Upper lobe of right lung (tissue), 1 donor: Measurements from ENCODE around the gene CCDC24. TPM values are rescaled to one million over a fixed set of nuclear protein-coding genes. Genes with fewer than 3 reads are reported as not detected.

Source experiments
- ATAC-seq: fragments of 200-7000 bp; cut with Tn5 transposase; one replicate; pipeline ENCODE4 v1.9.1; 2020; ENCODE audit warnings: mild to moderate bottlenecking, moderate library complexity
- DNase-seq: peaks from one replicate; pipeline ENCODE4 v3.0.0-alpha.2; 2020
- H3K27ac ChIP-seq: fragments of 200-600 bp; one replicate; pipeline ENCODE4 v1.8.0; 2022
- H3K27me3 ChIP-seq: fragments of 200-600 bp; one replicate; pipeline ENCODE4 v1.8.0; 2022; ENCODE audit warnings: mild to moderate bottlenecking
- H3K36me3 ChIP-seq: fragments of 200-600 bp; one replicate; pipeline ENCODE4 v1.8.0; 2022
- H3K4me1 ChIP-seq: fragments of 200-600 bp; one replicate; pipeline ENCODE4 v1.8.0; 2022
- H3K4me3 ChIP-seq: fragments of 200-600 bp; one replicate; pipeline ENCODE4 v1.8.0; 2022; ENCODE audit warnings: mild to moderate bottlenecking
- H3K9me3 ChIP-seq: fragments of 200-600 bp; one replicate; pipeline ENCODE4 v1.8.0; 2022
- intact Hi-C: fragments of 100-400 bp; cut with DNase I; formaldehyde crosslinking; loops from one replicate; pipeline ENCODE4 v1.11.0; 2022
- total RNA-seq: library from RNA; stranded (reverse); fragmentation: NEBNext Ultra II Directional; extraction: Animal tissue kit (Norgen Biotek cat#: 25700); gene quantifications from one replicate; pipeline ENCODE4 v1.2.1, GENCODE V29; 2021
- TF ChIP-seq, protein P1 (sequence below): fragments of 200-600 bp; IDR thresholded peaks from one replicate; pipeline ENCODE4 v1.8.0; 2022; ENCODE audit warnings: antibody characterized with exemption
- donor health status: DM: no; HTN: yes; CAD: no; lungs with severe emphysema.

CCDC24 gene
- total RNA-seq, 1 donor from 2014 or later: 5.3 TPM

GRCh38 chr1:44014365-44015104 lies 23.1 kb downstream of the CCDC24 start:
- no peaks in the 10 kb centered on the region for H3K36me3 ChIP-seq
- no peak for ATAC-seq
- intact Hi-C loops: no loop called here

GRCh38 chr1:44015206-44015605 lies 23.8 kb downstream of the CCDC24 start:
- Histone ChIP-seq H3K27ac (no peak overlapping the region), H3K4me3 (no peak overlapping the region), H3K4me1 (no peaks in the 10 kb centered on the region), H3K36me3 (no peaks in the 10 kb centered on the region), H3K9me3 (no peaks in the 10 kb centered on the region), H3K27me3 (no peaks in the 10 kb centered on the region)
- no peak for DNase-seq
- TF ChIP-seq, protein P1, sequence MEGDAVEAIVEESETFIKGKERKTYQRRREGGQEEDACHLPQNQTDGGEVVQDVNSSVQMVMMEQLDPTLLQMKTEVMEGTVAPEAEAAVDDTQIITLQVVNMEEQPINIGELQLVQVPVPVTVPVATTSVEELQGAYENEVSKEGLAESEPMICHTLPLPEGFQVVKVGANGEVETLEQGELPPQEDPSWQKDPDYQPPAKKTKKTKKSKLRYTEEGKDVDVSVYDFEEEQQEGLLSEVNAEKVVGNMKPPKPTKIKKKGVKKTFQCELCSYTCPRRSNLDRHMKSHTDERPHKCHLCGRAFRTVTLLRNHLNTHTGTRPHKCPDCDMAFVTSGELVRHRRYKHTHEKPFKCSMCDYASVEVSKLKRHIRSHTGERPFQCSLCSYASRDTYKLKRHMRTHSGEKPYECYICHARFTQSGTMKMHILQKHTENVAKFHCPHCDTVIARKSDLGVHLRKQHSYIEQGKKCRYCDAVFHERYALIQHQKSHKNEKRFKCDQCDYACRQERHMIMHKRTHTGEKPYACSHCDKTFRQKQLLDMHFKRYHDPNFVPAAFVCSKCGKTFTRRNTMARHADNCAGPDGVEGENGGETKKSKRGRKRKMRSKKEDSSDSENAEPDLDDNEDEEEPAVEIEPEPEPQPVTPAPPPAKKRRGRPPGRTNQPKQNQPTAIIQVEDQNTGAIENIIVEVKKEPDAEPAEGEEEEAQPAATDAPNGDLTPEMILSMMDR: no peak
- no peak for ATAC-seq
- intact Hi-C loops: no loop called here

More at GRCh38 chr1:44014365-44015104, 23.1 kb downstream of the CCDC24 start:
- Histone ChIP-seq H3K9me3 (no peaks in the 10 kb centered on the region), H3K4me1 (no peaks in the 10 kb centered on the region), H3K27me3 (no peaks in the 10 kb centered on the region), H3K4me3 (no peak overlapping the region), H3K27ac (no peak overlapping the region)
- no peak for DNase-seq
- TF ChIP-seq, protein P1: no peak

GRCh38 chr1:44016041-44016889 lies 24.9 kb downstream of the CCDC24 start:
- no peak overlapping the region for H3K27ac ChIP-seq
- ATAC-seq (no peak), DNase-seq (no peak)
- no peaks in the 10 kb centered on the region for H3K4me1 ChIP-seq
- TF ChIP-seq, protein P1: no peak
- intact Hi-C loops: no loop called here
- no peak overlapping the region for H3K4me3 ChIP-seq
- no peaks in the 10 kb centered on the region for H3K27me3 ChIP-seq
- H3K36me3 ChIP-seq: no peaks in the 10 kb centered on the region
- no peaks in the 10 kb centered on the region for H3K9me3 ChIP-seq

DNA sequence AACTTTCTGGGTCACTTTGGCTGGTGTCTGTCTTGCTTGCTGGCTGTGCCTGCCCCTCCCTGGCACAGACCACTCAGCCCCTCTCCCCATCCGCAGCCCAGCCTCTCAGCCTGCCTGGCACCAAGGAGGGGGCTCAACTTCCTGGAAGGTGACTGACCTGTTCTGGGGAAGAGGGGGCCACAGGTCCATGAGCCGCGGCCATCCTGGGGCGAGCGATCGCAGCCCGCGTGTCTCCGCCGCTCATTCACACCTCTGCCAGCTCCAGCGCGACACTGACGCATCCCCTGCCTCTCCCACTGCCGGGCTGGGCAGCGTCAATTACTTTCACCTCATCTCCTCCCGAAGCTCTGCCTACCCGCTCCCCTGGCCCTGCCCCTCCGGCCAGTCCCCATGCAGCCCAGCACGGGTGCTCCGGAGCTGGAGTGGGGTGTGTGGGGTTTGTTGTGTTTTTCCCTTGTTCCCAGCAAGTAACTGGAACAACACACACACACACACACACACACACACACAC lies 25.5 kb downstream of the CCDC24 start:
- intact Hi-C loops: no loop called here
- no peak for ATAC-seq
- Histone ChIP-seq H3K27ac (no peak overlapping the region), H3K4me1 (no peaks in the 10 kb centered on the region), H3K9me3 (no peaks in the 10 kb centered on the region), H3K4me3 (no peak overlapping the region), H3K36me3 (no peaks in the 10 kb centered on the region), H3K27me3 (no peaks in the 10 kb centered on the region)
- TF ChIP-seq, protein P1: no peak
- no peak for DNase-seq

DNA sequence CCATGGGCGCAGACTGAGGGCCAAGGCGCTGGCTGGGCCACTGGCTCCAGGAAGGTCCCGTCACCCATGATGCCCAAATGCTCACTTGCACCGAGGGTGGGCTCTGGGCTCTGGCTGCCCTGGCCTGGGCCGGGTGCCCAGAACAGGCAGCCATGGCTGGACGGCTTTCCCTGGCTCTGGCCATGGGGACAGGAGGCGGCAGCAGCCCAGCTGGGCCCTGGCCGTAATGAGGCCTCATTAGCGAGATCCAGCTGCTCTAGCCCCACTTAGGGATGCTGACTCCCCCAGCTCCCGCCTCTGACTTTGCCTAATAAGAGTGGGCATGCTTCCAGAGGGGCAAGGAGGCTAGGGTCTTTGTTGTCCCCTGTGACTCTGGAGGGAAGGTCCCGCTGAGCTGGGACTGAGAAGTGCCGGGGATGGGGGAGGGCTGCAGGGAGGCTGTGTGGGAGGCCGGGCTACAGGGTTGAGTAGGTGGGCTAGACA lies 28.1 kb downstream of the CCDC24 start:
- H3K9me3 ChIP-seq: no peaks in the 10 kb centered on the region
- H3K36me3 ChIP-seq: no peaks in the 10 kb centered on the region
- TF ChIP-seq, protein P1: no peak
- H3K27ac ChIP-seq: no peak overlapping the region
- H3K4me1 ChIP-seq: no peaks in the 10 kb centered on the region
- H3K4me3 ChIP-seq: no peak overlapping the region
- intact Hi-C loops: no loop called here
- no peak for DNase-seq
- ATAC-seq: no peak
- H3K27me3 ChIP-seq: no peaks in the 10 kb centered on the region
